HEK293T (cell line): ENCODE results near the gene MYORG.

Source experiments
- ARNT ChIP-seq: fragments of 450-650 bp; IDR thresholded peaks from 2 replicates; pipeline ENCODE4 v1.6.1; 2017; ENCODE audit warnings: mild to moderate bottlenecking
- BHLHE40 ChIP-seq: fragments of 450-650 bp; IDR thresholded peaks from 2 replicates; pipeline ENCODE4 v1.6.1; 2016; ENCODE audit warnings: mild to moderate bottlenecking, moderate library complexity, borderline replicate concordance
- ELF4 ChIP-seq: fragments of 450-650 bp; IDR thresholded peaks from 2 replicates; pipeline ENCODE4 v1.6.1; 2017; ENCODE audit warnings: antibody characterized with exemption
- FOXM1 ChIP-seq: fragments of 450-650 bp; IDR thresholded peaks from 2 replicates; pipeline ENCODE4 v1.6.1; 2017; ENCODE audit warnings: mild to moderate bottlenecking, borderline replicate concordance
- HDGF ChIP-seq: fragments of 450-650 bp; IDR thresholded peaks from 2 replicates; pipeline ENCODE4 v1.6.1; 2017; ENCODE audit warnings: antibody characterized with exemption, borderline replicate concordance
- LEF1 ChIP-seq: fragments of 450-650 bp; IDR thresholded peaks from 2 replicates; pipeline ENCODE4 v1.6.1; 2017; ENCODE audit warnings: mild to moderate bottlenecking, borderline replicate concordance
- SP1 ChIP-seq: fragments of 450-650 bp; IDR thresholded peaks from 2 replicates; pipeline ENCODE4 v1.6.1; 2017
- SUZ12 ChIP-seq: fragments of 450-650 bp; IDR thresholded peaks from 2 replicates; pipeline ENCODE4 v1.6.1; 2016; ENCODE audit warnings: mild to moderate bottlenecking

- TF ChIP-seq HDGF (no peak), SP1 (no peak), BHLHE40 (no peak), LEF1 (no peak), SUZ12 (no peak), FOXM1 (no peak), ARNT (no peak), ELF4 (no peak)
Observed at GRCh38 chr9:34366365-34366764, 10.3 kb downstream of the MYORG start.
